Bronchial epithelial cell (primary cell): ENCODE measurements around the gene ATP1A2. TPM values are rescaled to one million over a fixed set of nuclear protein-coding genes. Genes with fewer than 3 reads are reported as not detected.

Experiments used
- DNase-seq: peaks from one replicate; pipeline ENCODE4 v3.0.0-alpha.2; 2010; ENCODE audit warnings: low read depth
- FAIRE-seq: peaks from 2 replicates; lab custom pipeline; 2011; peaks lifted over from hg19 to GRCh38; lab: Jason Lieb, UNC
- H3K27me3 ChIP-seq: 2 replicates; pipeline ENCODE4 v1.5.1; 2011; ENCODE audit warnings: low read length; ENCODE audit not compliant: control insufficient read depth, insufficient read depth
- H3K36me3 ChIP-seq: 2 replicates; pipeline ENCODE4 v1.5.1; 2011; ENCODE audit warnings: low read length; ENCODE audit not compliant: control insufficient read depth, insufficient read depth
- H3K4me3 ChIP-seq: 2 replicates; pipeline ENCODE4 v1.5.1; 2011; ENCODE audit warnings: mild to moderate bottlenecking, low read depth, low read length, control low read depth
- CTCF ChIP-seq: IDR thresholded peaks from 2 replicates; pipeline ENCODE4 v1.5.1; 2011; ENCODE audit warnings: mild to moderate bottlenecking, moderate library complexity, low read length, control low read depth, inconsistent platforms; ENCODE audit not compliant: insufficient read depth, severe bottlenecking
- total RNA-seq: library from RNA; depleted of rRNA; stranded (reverse); fragments of >200 nt; gene quantifications from 2 replicates; pipeline ENCODE4 v1.2.1, GENCODE V29; 2014

ATP1A2 gene
- total RNA-seq, 1 donor from 2014 or later, result not detected

GRCh38 chr1:160098852-160099561 is 16.6 kb upstream of the ATP1A2 start:
- H3K27me3 ChIP-seq, result no peaks in the 10 kb centered on the region
- DNase-seq (peak; percentile 75), FAIRE-seq (no peak)
- TF ChIP-seq CTCF, result no peak
- H3K4me3 ChIP-seq, result peak overlapping the region; percentile 31
- peaks cover 4% of the 10 kb centered on the region for H3K36me3 ChIP-seq

- FAIRE-seq, result no peak
- no peak for TF ChIP-seq CTCF
- H3K27me3 ChIP-seq, result no peaks in the 10 kb centered on the region
- H3K4me3 ChIP-seq, result no peak overlapping the region
- no peak for DNase-seq
- peaks cover under 1% of the 10 kb centered on the region for H3K36me3 ChIP-seq
Measured at GRCh38 chr1:160099716-160100375, 15.7 kb upstream of the ATP1A2 start.

GRCh38 chr1:160101037-160101716 is 14.4 kb upstream of the ATP1A2 start:
- peak; percentile 50 for DNase-seq
- H3K36me3 ChIP-seq, result no peaks in the 10 kb centered on the region
- H3K4me3 ChIP-seq, result no peak overlapping the region
- no peaks in the 10 kb centered on the region for H3K27me3 ChIP-seq
- peak; percentile 98 for TF ChIP-seq CTCF
- FAIRE-seq, result no peak

- Histone ChIP-seq H3K4me3 (no peak overlapping the region), H3K27me3 (no peaks in the 10 kb centered on the region), H3K36me3 (no peaks in the 10 kb centered on the region)
- TF ChIP-seq CTCF, result no peak
- FAIRE-seq, result no peak
- no peak for DNase-seq
Measured at GRCh38 chr1:160101717-160102522, 13.6 kb upstream of the ATP1A2 start.

GRCh38 chr1:160103658-160104408 is 11.7 kb upstream of the ATP1A2 start:
- FAIRE-seq, result no peak
- TF ChIP-seq CTCF, result no peak

More at GRCh38 chr1:160103658-160104408, 11.7 kb upstream of the ATP1A2 start:
- no peaks in the 10 kb centered on the region for H3K36me3 ChIP-seq
- DNase-seq, result no peak
- H3K4me3 ChIP-seq, result no peak overlapping the region
- no peaks in the 10 kb centered on the region for H3K27me3 ChIP-seq
